Measurements from ENCODE around the gene DNAI4. TPM values are rescaled to one million over a fixed set of nuclear protein-coding genes. Genes with fewer than 3 reads are reported as not detected.

The DNAI4 gene
- total RNA-seq, 1 experiment from 2014 or later: 4.9 TPM

DNA sequence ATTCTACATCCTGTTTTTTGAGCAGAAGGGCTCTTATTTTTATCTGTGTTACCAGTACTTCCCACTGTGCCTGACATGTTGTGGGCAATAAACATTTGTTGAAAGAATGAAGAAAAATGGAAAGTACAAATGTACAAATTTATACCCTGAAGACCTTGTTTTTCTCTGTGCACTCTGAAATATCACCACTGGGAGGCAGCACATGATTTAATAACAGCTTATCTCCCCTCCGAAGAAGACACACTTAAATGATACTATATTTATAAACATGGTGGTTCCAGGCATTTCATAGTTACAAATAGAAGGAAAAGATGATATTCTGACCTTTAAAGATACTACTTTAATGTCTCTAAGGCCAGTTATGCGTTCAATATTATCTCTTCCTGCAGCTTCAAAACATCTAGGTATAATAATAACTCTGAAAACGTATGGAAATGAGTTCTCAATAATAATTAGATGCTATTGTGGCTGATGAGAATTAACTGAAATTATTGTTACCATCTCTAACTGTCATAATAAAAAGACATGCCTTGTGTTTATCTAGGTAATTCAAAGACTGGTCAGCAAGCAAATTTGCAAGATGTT, 159.6 kb downstream of the DNAI4 start:
- BruUV-seq (replicated peaks): no TSS peak
- TF ChIP-seq EZH2 (IDR thresholded peaks at IDR 0.05; ENCODE audit: borderline replicate concordance, low read depth, low read length, poor library complexity, severe bottlenecking): no peak
- TF ChIP-seq, protein P1, sequence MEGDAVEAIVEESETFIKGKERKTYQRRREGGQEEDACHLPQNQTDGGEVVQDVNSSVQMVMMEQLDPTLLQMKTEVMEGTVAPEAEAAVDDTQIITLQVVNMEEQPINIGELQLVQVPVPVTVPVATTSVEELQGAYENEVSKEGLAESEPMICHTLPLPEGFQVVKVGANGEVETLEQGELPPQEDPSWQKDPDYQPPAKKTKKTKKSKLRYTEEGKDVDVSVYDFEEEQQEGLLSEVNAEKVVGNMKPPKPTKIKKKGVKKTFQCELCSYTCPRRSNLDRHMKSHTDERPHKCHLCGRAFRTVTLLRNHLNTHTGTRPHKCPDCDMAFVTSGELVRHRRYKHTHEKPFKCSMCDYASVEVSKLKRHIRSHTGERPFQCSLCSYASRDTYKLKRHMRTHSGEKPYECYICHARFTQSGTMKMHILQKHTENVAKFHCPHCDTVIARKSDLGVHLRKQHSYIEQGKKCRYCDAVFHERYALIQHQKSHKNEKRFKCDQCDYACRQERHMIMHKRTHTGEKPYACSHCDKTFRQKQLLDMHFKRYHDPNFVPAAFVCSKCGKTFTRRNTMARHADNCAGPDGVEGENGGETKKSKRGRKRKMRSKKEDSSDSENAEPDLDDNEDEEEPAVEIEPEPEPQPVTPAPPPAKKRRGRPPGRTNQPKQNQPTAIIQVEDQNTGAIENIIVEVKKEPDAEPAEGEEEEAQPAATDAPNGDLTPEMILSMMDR (conservative IDR thresholded peaks at IDR 0.05; ENCODE audit: low read depth, low read length): peak; percentile 81

More for the DNA sequence above, 159.6 kb downstream of the DNAI4 start:
- Histone ChIP-seq H3K36me3 (ENCODE audit: insufficient read depth, low read length, poor library complexity, severe bottlenecking) (no peaks in the 10 kb centered on the region), H3K9me3 (ENCODE audit: low read depth, low read length, poor library complexity, severe bottlenecking) (no peaks in the 10 kb centered on the region), H3K4me1 (ENCODE audit: insufficient read depth, low read length, poor library complexity, severe bottlenecking) (no peaks in the 10 kb centered on the region), H3K27ac (ENCODE audit: low read depth, low read length, poor library complexity, severe bottlenecking) (no peak overlapping the region), H3K4me3 (ENCODE audit: low read depth, low read length, poor library complexity, severe bottlenecking) (no peak overlapping the region), H3K27me3 (replicated peaks; ENCODE audit: insufficient read depth, low read depth, low read length, poor library complexity) (no peaks in the 10 kb centered on the region)
- ChIA-PET CTCF (interaction anchor here (0.5 to 1.2 kb wide), 5 partner anchors 9 to 447 kb away, joined by 3 to 17 read pairs (median 7); no protein-coding TSS in a partner anchor), POLR2A (ENCODE audit: low non-redundant PET) (no interaction called here)
- intact Hi-C loops (cut with micrococcal nuclease; ENCODE audit: unreplicated experiment): loop anchor here (5.0 to 10.0 kb wide), 3 partner anchors 230 to 737 kb away; no protein-coding TSS in a partner anchor
- peak; percentile 65 for DNase-seq (ENCODE audit: low spot score)

Other genes starting within 250 kb of the DNAI4 start
- gene DYNLT5, start 172.4 kb downstream of the DNAI4 start, total RNA-seq (2021): not detected in 2 replicates
- not detected in 2 replicates for gene INSL5, start 123.6 kb downstream of the DNAI4 start, total RNA-seq (2021)
- 30.3 and 30.7 TPM in 2 replicates for gene MIER1, start 134 bp upstream of the DNAI4 start, total RNA-seq (2021)
- 7.1 and 7.9 TPM in 2 replicates for gene SLC35D1, start 129.3 kb upstream of the DNAI4 start, total RNA-seq (2021)
- not detected in 2 replicates for gene C1orf141, start 210.1 kb upstream of the DNAI4 start, total RNA-seq (2021)
- not detected in 2 replicates for gene IL23R, start 241.6 kb upstream of the DNAI4 start, total RNA-seq (2021)